Small intestine (tissue), 7 donors: ENCODE results near the gene LIPC. TPM values are rescaled to one million over a fixed set of nuclear protein-coding genes. Genes with fewer than 3 reads are reported as not detected.

Experiments
- DNase-seq, 2 donors: peaks; one replicate each; pipeline versions ENCODE4 v3.0.0 to v3.0.0-alpha.2; 2013
- FAIRE-seq: peaks from 2 replicates; lab custom pipeline; 2012; peaks lifted over from hg19 to GRCh38; lab: Jason Lieb, UNC
- H3K27ac ChIP-seq, 3 donors: one replicate each; pipeline ENCODE4 v1.5.1; 2013; ENCODE audit warnings: low read length in 2 of 3, mild to moderate bottlenecking in 2 of 3, control low read depth in 1 of 3, inconsistent platforms in 1 of 3, low read depth in 1 of 3, moderate library complexity in 1 of 3
- H3K27me3 ChIP-seq, 3 donors: one replicate each; pipeline ENCODE4 v1.6.1; 2013; ENCODE audit warnings: low read length in 3 of 3, inconsistent platforms in 1 of 3; ENCODE audit not compliant: control insufficient read depth in 3 of 3, insufficient read depth in 3 of 3
- H3K36me3 ChIP-seq, 3 donors: one replicate each; pipeline ENCODE4 v1.6.1; 2013; ENCODE audit warnings: low read length in 3 of 3, inconsistent platforms in 1 of 3, low read depth in 1 of 3, mild to moderate bottlenecking in 1 of 3, moderate library complexity in 1 of 3; ENCODE audit not compliant: control insufficient read depth in 3 of 3, insufficient read depth in 2 of 3
- H3K4me1 ChIP-seq, 3 donors: one replicate each; pipeline ENCODE4 v1.6.1; 2013; ENCODE audit warnings: low read length in 2 of 3, inconsistent platforms in 1 of 3, low read depth in 1 of 3, mild to moderate bottlenecking in 1 of 3, moderate library complexity in 1 of 3; ENCODE audit not compliant: control insufficient read depth in 3 of 3, insufficient read depth in 2 of 3
- H3K4me3 ChIP-seq, 3 donors: one replicate each; pipeline ENCODE4 v1.5.1; 2013; ENCODE audit warnings: low read length in 3 of 3, control low read depth in 1 of 3, inconsistent platforms in 1 of 3, low read depth in 1 of 3, mild to moderate bottlenecking in 1 of 3, moderate library complexity in 1 of 3
- H3K9me3 ChIP-seq, 2 donors: one replicate each; pipeline ENCODE4 v1.6.1; 2013; ENCODE audit warnings: low read depth in 1 of 2, low read length in 1 of 2; ENCODE audit not compliant: control insufficient read depth in 2 of 2, insufficient read depth in 1 of 2
- WGBS, 3 donors: extraction: QIAGEN DNeasy Blood & Tissue Kit; methylation state at CpG; one replicate each; pipeline ENCODE4 v1.1.7; 2013; 5-methylcytosine and 5-hydroxymethylcytosine counted together
- polyA plus RNA-seq, 4 donors: library from polyadenylated mRNA; stranded (reverse) in 3 of 4; unstranded in 1 of 4; fragments of 200-250 nt in 3 of 4; fragments of 120-200 nt in 1 of 4; gene quantifications; one replicate each; pipeline versions ENCODE4 v1.2.1 to v1.2.3, GENCODE V29; 2013
- donor health status: healthy with polysubstance abuse.
- donor health status: control.
- donor health status: control.
- donor health status: Bipolar disorder and iron deficiency.
- donor health status: healthy.

The LIPC gene
- polyA plus RNA-seq, 4 donors = 0.07 to 2.0 (median 1.2) TPM

DNA sequence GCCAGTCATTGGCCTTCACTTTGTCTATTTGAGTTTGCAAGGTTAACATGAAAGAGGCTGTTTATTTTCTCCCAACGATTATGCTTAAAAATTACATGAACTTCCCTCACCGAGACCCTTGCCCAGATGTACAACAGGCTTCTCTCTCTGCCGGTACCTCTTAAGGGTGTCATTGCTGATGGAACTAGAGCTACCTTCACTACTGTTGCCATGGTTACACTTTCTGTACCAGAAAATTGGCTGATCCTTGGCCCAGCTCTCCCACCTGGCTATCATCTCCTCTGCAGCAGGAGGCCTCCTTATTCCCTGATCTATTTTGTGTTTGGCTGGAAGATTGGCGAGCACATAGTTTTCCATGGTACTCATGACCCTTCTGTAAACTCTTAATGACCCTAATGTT, 24.0 kb upstream of the LIPC start:
- FAIRE-seq (no peak), DNase-seq (no peak)
- no peaks in the 10 kb centered on the region for H3K27me3 ChIP-seq
- 83 to 88% (median 83%) methylated on average over 4 of the region's 4 CpGs for WGBS, 3 donors
- H3K9me3 ChIP-seq = no peaks in the 10 kb centered on the region
- no peaks in the 10 kb centered on the region for H3K4me1 ChIP-seq
- H3K36me3 ChIP-seq = no peaks in the 10 kb centered on the region
- H3K27ac ChIP-seq = no peak overlapping the region
- H3K4me3 ChIP-seq = no peak overlapping the region

DNA sequence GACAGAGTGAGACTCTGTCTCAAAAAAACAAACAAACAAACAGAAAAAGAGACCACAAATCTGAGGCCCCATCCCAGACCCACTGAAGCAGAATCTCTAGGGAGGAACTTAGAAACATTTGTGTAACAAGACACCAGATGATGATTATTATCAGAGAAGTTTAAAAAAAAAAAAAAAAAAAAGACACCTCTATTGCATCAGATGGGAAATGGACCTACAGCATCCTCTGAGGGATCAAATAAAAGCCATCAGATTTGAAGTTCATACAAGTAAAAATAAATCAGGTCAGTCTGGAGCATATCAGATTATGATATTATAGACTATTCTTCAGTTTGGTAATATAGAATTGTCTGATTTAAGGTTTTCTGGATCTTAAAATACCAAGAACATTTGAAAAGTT, 21.9 kb upstream of the LIPC start:
- Histone ChIP-seq H3K4me3 (no peak overlapping the region), H3K4me1 (no peaks in the 10 kb centered on the region), H3K27ac (no peak overlapping the region), H3K27me3 (no peaks in the 10 kb centered on the region), H3K9me3 (no peaks in the 10 kb centered on the region), H3K36me3 (no peaks in the 10 kb centered on the region)
- FAIRE-seq (no peak), DNase-seq (no peak)

DNA sequence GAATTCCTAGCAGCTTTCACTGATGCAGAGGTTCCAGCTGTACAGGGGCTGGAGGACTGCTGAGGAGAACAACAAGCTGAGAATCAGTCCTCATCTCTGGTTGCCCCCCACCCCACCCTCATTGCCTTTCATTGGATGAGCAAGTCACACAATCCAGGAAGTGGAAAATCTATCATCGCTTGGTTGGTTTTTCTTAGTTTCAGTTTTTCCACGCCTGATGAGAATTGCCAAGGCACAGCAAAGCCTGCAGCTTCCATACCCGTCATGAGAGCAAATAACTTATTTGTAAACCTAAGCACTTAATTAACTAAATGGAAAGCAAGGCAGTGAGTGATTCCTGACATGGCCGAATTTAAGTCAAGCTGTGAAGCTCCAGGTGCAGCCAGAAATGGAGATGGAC, 21.4 kb upstream of the LIPC start:
- no peaks in the 10 kb centered on the region for H3K4me1 ChIP-seq
- FAIRE-seq = no peak
- H3K4me3 ChIP-seq = no peak overlapping the region
- WGBS, 3 donors = 54 to 66% (median 59%) methylated on average over 4 of the region's 4 CpGs
- H3K27me3 ChIP-seq = no peaks in the 10 kb centered on the region
- peak in 1 of 2 donors; percentile 17 for DNase-seq
- no peaks in the 10 kb centered on the region for H3K9me3 ChIP-seq
- no peak overlapping the region for H3K27ac ChIP-seq
- no peaks in the 10 kb centered on the region for H3K36me3 ChIP-seq

DNA sequence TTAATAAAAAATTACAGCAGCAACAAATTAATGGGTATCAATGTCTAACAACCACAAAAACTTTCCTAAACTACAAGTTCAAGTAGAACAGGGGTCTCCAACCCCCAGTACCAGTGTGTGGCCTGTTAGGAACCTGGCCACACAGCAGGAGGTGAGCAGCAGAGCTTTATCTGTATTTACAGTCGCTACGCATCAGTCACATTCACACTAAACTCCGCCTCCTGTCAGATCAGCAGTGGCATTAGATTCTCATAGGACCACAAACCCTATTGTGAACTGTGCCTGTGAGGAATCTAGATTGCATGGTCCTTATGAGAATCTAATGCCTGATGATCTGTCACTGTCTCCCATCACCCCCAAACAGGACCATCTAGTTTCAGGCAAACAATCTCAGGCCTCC, 18.5 kb upstream of the LIPC start:
- Histone ChIP-seq H3K27ac (no peak overlapping the region), H3K4me3 (no peak overlapping the region), H3K4me1 (no peaks in the 10 kb centered on the region), H3K27me3 (no peaks in the 10 kb centered on the region), H3K9me3 (no peaks in the 10 kb centered on the region), H3K36me3 (no peaks in the 10 kb centered on the region)
- DNase-seq (no peak), FAIRE-seq (no peak)
- 94 to 98% (median 96%) methylated on average over 3 of the region's 3 CpGs for WGBS, 3 donors

DNA sequence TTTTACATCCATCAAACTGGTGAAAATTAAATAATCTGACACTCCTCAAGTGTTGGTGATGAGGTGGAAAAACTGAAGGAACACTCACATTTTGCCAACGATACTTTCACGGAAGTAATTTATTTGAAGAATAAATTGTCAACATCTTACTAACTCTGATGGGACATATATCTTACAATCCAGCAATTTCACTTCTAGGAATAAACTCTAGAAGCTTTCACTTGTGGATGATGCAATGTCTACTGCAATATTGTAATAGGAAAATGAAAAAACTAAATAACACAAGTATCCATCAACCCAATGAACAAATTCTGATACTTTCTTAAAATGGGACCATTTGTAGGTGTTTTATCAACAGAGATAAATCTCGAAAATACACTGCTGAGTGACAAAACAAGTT, 16.2 kb upstream of the LIPC start:
- Histone ChIP-seq H3K36me3 (no peaks in the 10 kb centered on the region), H3K9me3 (no peaks in the 10 kb centered on the region), H3K27ac (no peak overlapping the region), H3K4me3 (no peak overlapping the region), H3K27me3 (no peaks in the 10 kb centered on the region), H3K4me1 (no peaks in the 10 kb centered on the region)
- no peak for DNase-seq
- 83 to 95% (median 90%) methylated on average over 3 of the region's 3 CpGs for WGBS, 3 donors
- FAIRE-seq = no peak

DNA sequence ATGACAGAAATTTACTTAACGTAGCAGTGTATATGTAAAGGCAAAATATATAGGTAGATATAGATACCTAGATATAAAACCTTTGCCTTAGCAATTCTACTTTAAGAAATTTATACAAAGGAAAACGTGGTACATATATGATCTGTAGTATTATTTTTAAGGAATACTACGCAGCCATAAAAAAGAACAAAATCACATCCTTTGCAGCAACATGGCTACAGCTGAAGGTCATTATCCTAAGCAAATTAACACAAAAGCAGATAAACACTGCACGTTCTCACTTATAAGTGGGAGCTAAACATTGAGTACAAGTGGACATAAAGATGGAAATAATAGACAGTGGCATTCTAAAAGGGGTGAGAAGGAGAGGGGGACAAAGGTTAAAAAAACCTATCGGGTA, 14.8 kb upstream of the LIPC start:
- Histone ChIP-seq H3K4me3 (no peak overlapping the region), H3K27me3 (no peaks in the 10 kb centered on the region), H3K36me3 (no peaks in the 10 kb centered on the region), H3K4me1 (no peaks in the 10 kb centered on the region), H3K9me3 (no peaks in the 10 kb centered on the region), H3K27ac (no peak overlapping the region)
- 75 to 91% (median 81%) methylated on average over 5 of the region's 5 CpGs for WGBS, 3 donors
- no peak for DNase-seq
- no peak for FAIRE-seq

DNA sequence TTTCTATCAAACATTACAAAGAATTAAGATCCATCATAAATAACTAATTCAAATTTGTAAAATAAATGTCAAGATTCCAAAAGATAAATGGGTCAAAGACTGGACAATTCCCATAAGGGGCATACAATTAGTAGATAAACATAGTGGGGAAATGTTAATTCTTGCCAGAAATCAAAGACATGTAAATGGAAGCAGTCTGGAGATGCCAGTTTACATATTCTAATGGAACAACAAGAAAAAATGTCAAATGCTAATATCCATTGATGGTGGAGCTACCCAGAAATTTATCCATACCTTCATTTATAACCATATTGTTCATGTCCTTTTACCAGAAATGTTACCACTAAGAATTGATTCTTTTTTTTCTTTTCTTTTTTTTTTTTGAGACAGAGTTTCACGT, 13.7 kb upstream of the LIPC start:
- H3K4me3 ChIP-seq = no peak overlapping the region
- H3K27ac ChIP-seq = no peak overlapping the region
- FAIRE-seq = no peak
- H3K9me3 ChIP-seq = no peaks in the 10 kb centered on the region
- no peaks in the 10 kb centered on the region for H3K27me3 ChIP-seq
- DNase-seq = no peak
- no peaks in the 10 kb centered on the region for H3K4me1 ChIP-seq
- H3K36me3 ChIP-seq = no peaks in the 10 kb centered on the region
- WGBS, 3 donors = 81 to 88% (median 87%) methylated on average over 1 of the region's 1 CpG

DNA sequence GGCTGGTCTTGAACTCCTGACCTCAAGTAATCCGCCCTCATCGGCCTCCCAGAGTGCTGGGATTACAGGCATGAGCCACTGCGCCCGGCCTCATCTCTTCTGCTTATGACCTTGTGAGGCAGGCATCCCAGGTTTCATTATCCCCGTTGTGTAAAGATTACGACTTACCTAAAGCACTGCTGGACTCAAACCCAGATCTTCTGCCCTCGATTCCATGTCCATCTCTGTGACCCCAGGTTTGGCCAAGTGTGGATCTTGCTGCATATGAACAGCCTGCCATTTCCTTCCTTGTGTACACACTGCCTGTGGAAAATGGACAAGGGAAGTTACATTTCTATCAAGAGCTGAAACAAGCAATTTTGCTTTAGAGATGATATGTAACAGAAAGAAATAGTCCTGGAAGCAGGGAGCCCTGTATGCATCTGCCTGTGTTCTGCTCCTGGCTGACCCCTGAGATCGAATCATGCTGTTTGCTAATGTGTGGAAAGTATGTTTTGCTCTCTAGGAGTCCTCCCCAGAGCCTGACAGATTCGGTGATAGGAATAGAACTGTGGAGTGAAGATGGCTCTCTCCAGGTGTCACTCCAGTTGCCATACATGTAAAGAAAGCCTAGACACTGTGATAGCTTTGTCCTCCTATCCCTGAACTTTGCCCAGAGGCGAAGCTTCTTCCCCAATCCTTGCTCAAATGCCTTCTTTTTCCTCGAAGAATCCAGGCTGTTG, 11.8 kb upstream of the LIPC start:
- Histone ChIP-seq H3K9me3 (no peaks in the 10 kb centered on the region), H3K27me3 (no peaks in the 10 kb centered on the region), H3K36me3 (no peaks in the 10 kb centered on the region), H3K4me1 (no peaks in the 10 kb centered on the region), H3K27ac (no peak overlapping the region), H3K4me3 (no peak overlapping the region)
- FAIRE-seq (no peak), DNase-seq (no peak)
- WGBS, 3 donors = 80 to 89% (median 83%) methylated on average over 11 of the region's 11 CpGs

DNA sequence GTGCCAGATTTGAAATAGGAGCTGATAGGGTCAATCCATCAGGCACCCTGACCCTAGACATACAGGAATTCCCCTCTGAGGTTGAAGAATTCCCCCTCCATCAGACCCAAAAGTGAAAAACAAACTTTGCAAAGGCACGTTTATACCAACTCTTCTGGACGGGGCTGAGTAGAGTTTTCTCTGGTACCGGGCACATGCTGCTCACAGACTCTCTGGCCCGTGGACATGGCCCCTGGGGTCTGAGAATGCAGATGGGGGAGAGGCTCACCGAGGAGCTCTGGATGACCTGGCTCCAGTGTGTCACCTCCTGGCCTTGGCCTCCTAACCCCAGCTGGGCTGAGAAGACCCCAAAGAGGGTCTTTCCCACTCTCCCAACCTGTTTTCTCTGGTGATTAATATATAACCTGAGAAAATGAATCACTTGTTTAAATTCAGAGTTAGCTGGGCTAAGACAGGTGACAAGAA, 11.2 kb upstream of the LIPC start:
- DNase-seq (no peak), FAIRE-seq (no peak)
- 51 to 82% (median 66%) methylated on average over 5 of the region's 5 CpGs for WGBS, 3 donors
- H3K9me3 ChIP-seq = no peaks in the 10 kb centered on the region
- no peak overlapping the region for H3K4me3 ChIP-seq
- H3K27ac ChIP-seq = no peak overlapping the region
- H3K36me3 ChIP-seq = no peaks in the 10 kb centered on the region
- H3K4me1 ChIP-seq = no peaks in the 10 kb centered on the region
- H3K27me3 ChIP-seq = no peaks in the 10 kb centered on the region
